Measurements from ENCODE around the gene DYRK1A.

The DYRK1A gene

DNA sequence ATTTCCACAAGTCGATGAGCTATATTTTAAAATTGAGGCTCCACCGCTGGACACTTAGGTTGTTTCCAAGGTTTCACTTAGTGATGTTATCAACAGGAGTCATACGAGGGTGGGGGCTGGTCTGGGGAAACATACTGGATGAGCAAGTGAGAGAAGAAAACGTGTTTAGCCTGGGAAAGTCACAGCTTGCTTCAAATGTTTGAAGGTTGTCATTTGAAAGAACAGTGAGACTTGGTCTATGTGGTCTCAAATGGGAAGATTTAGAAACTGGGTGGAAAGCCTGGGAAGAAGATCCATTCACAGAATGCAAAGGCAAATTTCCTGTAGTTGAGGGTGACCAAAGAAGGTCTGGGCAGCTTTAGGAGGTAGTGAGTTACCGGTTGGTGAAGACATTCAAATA, 9.9 kb upstream of the DYRK1A start:
- H3K36me3 ChIP-seq (ENCODE audit: control insufficient read depth in 1 of 2, insufficient read depth in 2 of 2, low read depth in 1 of 2, low read length in 2 of 2), result no peaks in the 10 kb centered on the region
- no peak overlapping the region for H3K23ac ChIP-seq (ENCODE audit: low read length in 2 of 2)
- H3K4me3 ChIP-seq (ENCODE audit: insufficient read depth in 1 of 2, low read depth in 1 of 2, low read length in 2 of 2), result no peak overlapping the region
- no peaks in the 10 kb centered on the region for H3K27me3 ChIP-seq (ENCODE audit: control insufficient read depth in 1 of 2, insufficient read depth in 1 of 2, low read length in 2 of 2)
- DNase-seq, result no peak
- H3K14ac ChIP-seq (ENCODE audit: low read length in 2 of 2), result no peak overlapping the region
- no peak overlapping the region for H3K27ac ChIP-seq (ENCODE audit: low read length, poor library complexity, severe bottlenecking)
- no peaks in the 10 kb centered on the region for H3K4me1 ChIP-seq (ENCODE audit: control insufficient read depth, insufficient read depth, low read depth, low read length)
- no peak overlapping the region for H3K18ac ChIP-seq (ENCODE audit: low read depth in 1 of 2, low read length in 2 of 2)
- H2AFZ ChIP-seq (ENCODE audit: low read depth, low read length), result no peak overlapping the region
- no peak overlapping the region for H2BK120ac ChIP-seq (ENCODE audit: low read depth, low read length)
- H2BK12ac ChIP-seq (ENCODE audit: low read length in 2 of 2), result no peak overlapping the region
- no peak overlapping the region for H2AK5ac ChIP-seq (ENCODE audit: low read length, severe bottlenecking)
- H3K4me2 ChIP-seq (ENCODE audit: low read length, poor library complexity, severe bottlenecking), result no peak overlapping the region
- H2BK5ac ChIP-seq (ENCODE audit: low read depth, low read length, poor library complexity, severe bottlenecking), result no peak overlapping the region
- H4K8ac ChIP-seq (ENCODE audit: low read length), result no peak overlapping the region
- no peak overlapping the region for H3K9ac ChIP-seq (ENCODE audit: low read length)
- no peaks in the 10 kb centered on the region for H3K79me1 ChIP-seq (replicated peaks; ENCODE audit: low read length, poor library complexity, severe bottlenecking)
- H3K4ac ChIP-seq (ENCODE audit: low read depth in 1 of 2, low read length in 2 of 2), result no peak overlapping the region
- peaks cover 10% of the 10 kb centered on the region for H3K9me3 ChIP-seq (ENCODE audit: control insufficient read depth, low read length)
- no peak overlapping the region for H2BK15ac ChIP-seq (ENCODE audit: low read depth, poor library complexity, severe bottlenecking)
- no peak overlapping the region for H4K91ac ChIP-seq (ENCODE audit: low read length)
- WGBS, result 79% methylated on average over 5 of the region's 5 CpGs

DNA sequence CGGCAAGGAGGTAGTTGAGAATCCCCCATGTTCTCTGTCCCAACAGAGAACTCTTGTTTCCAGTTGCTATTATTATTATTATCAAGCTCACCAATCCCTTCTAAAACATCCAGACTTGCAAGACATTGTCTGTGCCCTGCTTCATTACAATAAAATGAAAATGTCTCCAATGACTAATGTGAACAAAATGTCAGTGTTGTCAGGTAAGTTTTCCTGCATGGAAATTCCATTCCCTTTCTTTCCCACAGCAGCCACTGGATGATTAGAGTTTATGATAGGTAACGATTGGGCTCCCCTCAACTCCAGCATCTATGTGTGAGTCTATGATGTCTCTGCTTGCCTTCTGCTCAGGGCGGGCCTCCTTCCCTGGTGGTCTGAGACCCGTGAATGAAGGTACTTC, 8.9 kb upstream of the DYRK1A start:
- H3K4ac ChIP-seq (ENCODE audit: low read depth in 1 of 2, low read length in 2 of 2), result peak overlapping the region in 1 of 2 experiments; percentile 26
- H3K27me3 ChIP-seq (ENCODE audit: control insufficient read depth in 1 of 2, insufficient read depth in 1 of 2, low read length in 2 of 2), result no peaks in the 10 kb centered on the region
- no peak overlapping the region for H3K27ac ChIP-seq (ENCODE audit: low read length, poor library complexity, severe bottlenecking)
- peak overlapping the region in 1 of 2 experiments; percentile 50 for H3K23ac ChIP-seq (ENCODE audit: low read length in 2 of 2)
- H2BK12ac ChIP-seq (ENCODE audit: low read length in 2 of 2), result peak overlapping the region in 1 of 2 experiments; percentile 49
- H3K36me3 ChIP-seq (ENCODE audit: control insufficient read depth in 1 of 2, insufficient read depth in 2 of 2, low read depth in 1 of 2, low read length in 2 of 2), result no peaks in the 10 kb centered on the region
- no peak overlapping the region for H4K91ac ChIP-seq (ENCODE audit: low read length)
- DNase-seq, result no peak
- H3K4me2 ChIP-seq (ENCODE audit: low read length, poor library complexity, severe bottlenecking), result no peak overlapping the region
- WGBS, result 87% methylated on average over 3 of the region's 4 CpGs
- peak overlapping the region in 1 of 2 experiments; percentile 15 for H3K18ac ChIP-seq (ENCODE audit: low read depth in 1 of 2, low read length in 2 of 2)
- H3K4me1 ChIP-seq (ENCODE audit: control insufficient read depth, insufficient read depth, low read depth, low read length), result no peaks in the 10 kb centered on the region
- H2BK15ac ChIP-seq (ENCODE audit: low read depth, poor library complexity, severe bottlenecking), result no peak overlapping the region
- no peak overlapping the region for H2BK120ac ChIP-seq (ENCODE audit: low read depth, low read length)
- H2AK5ac ChIP-seq (ENCODE audit: low read length, severe bottlenecking), result no peak overlapping the region
- H4K8ac ChIP-seq (ENCODE audit: low read length), result no peak overlapping the region
- no peak overlapping the region for H2AFZ ChIP-seq (ENCODE audit: low read depth, low read length)
- no peaks in the 10 kb centered on the region for H3K79me1 ChIP-seq (replicated peaks; ENCODE audit: low read length, poor library complexity, severe bottlenecking)
- H3K14ac ChIP-seq (ENCODE audit: low read length in 2 of 2), result no peak overlapping the region
- peaks cover 3% of the 10 kb centered on the region for H3K9me3 ChIP-seq (ENCODE audit: control insufficient read depth, low read length)
- H3K9ac ChIP-seq (ENCODE audit: low read length), result no peak overlapping the region
- H3K4me3 ChIP-seq (ENCODE audit: insufficient read depth in 1 of 2, low read depth in 1 of 2, low read length in 2 of 2), result no peak overlapping the region
- no peak overlapping the region for H2BK5ac ChIP-seq (ENCODE audit: low read depth, low read length, poor library complexity, severe bottlenecking)

DNA sequence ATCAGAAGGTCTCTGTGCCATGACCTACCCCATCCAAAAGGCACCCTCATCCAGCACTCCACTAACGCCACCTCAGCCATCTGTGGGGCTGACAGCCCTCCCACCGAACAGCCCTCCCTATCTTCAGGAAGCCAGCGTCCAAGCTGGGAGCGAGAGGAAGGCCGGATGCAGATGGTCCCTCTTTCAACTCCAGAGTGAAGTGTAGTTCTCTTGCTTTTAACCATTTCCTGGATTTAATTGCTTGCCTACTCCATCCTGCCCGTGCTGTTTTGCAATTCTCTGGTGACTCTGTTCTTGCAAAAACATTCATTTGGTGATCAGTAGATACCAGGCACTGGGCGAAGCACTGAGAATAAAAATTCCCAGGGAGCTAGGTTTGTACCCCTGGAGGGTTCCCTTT, 8.2 kb upstream of the DYRK1A start:
- Histone ChIP-seq H2BK15ac (ENCODE audit: low read depth, poor library complexity, severe bottlenecking) (no peak overlapping the region), H3K18ac (ENCODE audit: low read depth in 1 of 2, low read length in 2 of 2) (peak overlapping the region; percentile 15 to 38), H3K36me3 (ENCODE audit: control insufficient read depth in 1 of 2, insufficient read depth in 2 of 2, low read depth in 1 of 2, low read length in 2 of 2) (no peaks in the 10 kb centered on the region), H3K9me3 (ENCODE audit: control insufficient read depth, low read length) (peaks cover 3% of the 10 kb centered on the region), H3K4me3 (ENCODE audit: insufficient read depth in 1 of 2, low read depth in 1 of 2, low read length in 2 of 2) (no peak overlapping the region), H2BK5ac (ENCODE audit: low read depth, low read length, poor library complexity, severe bottlenecking) (no peak overlapping the region), H3K27ac (ENCODE audit: low read length, poor library complexity, severe bottlenecking) (no peak overlapping the region), H3K9ac (ENCODE audit: low read length) (no peak overlapping the region), H4K91ac (ENCODE audit: low read length) (no peak overlapping the region), H2BK12ac (ENCODE audit: low read length in 2 of 2) (no peak overlapping the region), H2BK120ac (ENCODE audit: low read depth, low read length) (no peak overlapping the region), H3K4me1 (ENCODE audit: control insufficient read depth, insufficient read depth, low read depth, low read length) (no peaks in the 10 kb centered on the region), H2AFZ (ENCODE audit: low read depth, low read length) (peak overlapping the region; percentile 56), H3K4ac (ENCODE audit: low read depth in 1 of 2, low read length in 2 of 2) (no peak overlapping the region), H3K27me3 (ENCODE audit: control insufficient read depth in 1 of 2, insufficient read depth in 1 of 2, low read length in 2 of 2) (no peaks in the 10 kb centered on the region), H2AK5ac (ENCODE audit: low read length, severe bottlenecking) (no peak overlapping the region), H3K14ac (ENCODE audit: low read length in 2 of 2) (no peak overlapping the region), H4K8ac (ENCODE audit: low read length) (peak overlapping the region; percentile 59), H3K4me2 (ENCODE audit: low read length, poor library complexity, severe bottlenecking) (no peak overlapping the region), H3K79me1 (replicated peaks; ENCODE audit: low read length, poor library complexity, severe bottlenecking) (no peaks in the 10 kb centered on the region), H3K23ac (ENCODE audit: low read length in 2 of 2) (no peak overlapping the region)
- 28% methylated on average over 7 of the region's 7 CpGs for WGBS
- peak; percentile 39 for DNase-seq

GRCh38 chr21:37363936-37364335, 2.6 kb upstream of the DYRK1A start:
- Histone ChIP-seq H3K36me3 (ENCODE audit: control insufficient read depth in 1 of 2, insufficient read depth in 2 of 2, low read depth in 1 of 2, low read length in 2 of 2) (no peaks in the 10 kb centered on the region), H3K27me3 (ENCODE audit: control insufficient read depth in 1 of 2, insufficient read depth in 1 of 2, low read length in 2 of 2) (no peaks in the 10 kb centered on the region), H3K14ac (ENCODE audit: low read length in 2 of 2) (no peak overlapping the region), H2AFZ (ENCODE audit: low read depth, low read length) (no peak overlapping the region), H3K4me2 (ENCODE audit: low read length, poor library complexity, severe bottlenecking) (no peak overlapping the region), H2BK120ac (ENCODE audit: low read depth, low read length) (no peak overlapping the region), H3K23ac (ENCODE audit: low read length in 2 of 2) (no peak overlapping the region), H3K4me1 (ENCODE audit: control insufficient read depth, insufficient read depth, low read depth, low read length) (no peaks in the 10 kb centered on the region), H3K9me3 (ENCODE audit: control insufficient read depth, low read length) (no peaks in the 10 kb centered on the region), H3K9ac (ENCODE audit: low read length) (no peak overlapping the region), H3K18ac (ENCODE audit: low read depth in 1 of 2, low read length in 2 of 2) (no peak overlapping the region), H2AK5ac (ENCODE audit: low read length, severe bottlenecking) (no peak overlapping the region), H2BK5ac (ENCODE audit: low read depth, low read length, poor library complexity, severe bottlenecking) (no peak overlapping the region), H3K27ac (ENCODE audit: low read length, poor library complexity, severe bottlenecking) (no peak overlapping the region), H2BK12ac (ENCODE audit: low read length in 2 of 2) (peak overlapping the region in 1 of 2 experiments; percentile 39), H3K4me3 (ENCODE audit: insufficient read depth in 1 of 2, low read depth in 1 of 2, low read length in 2 of 2) (no peak overlapping the region), H2BK15ac (ENCODE audit: low read depth, poor library complexity, severe bottlenecking) (no peak overlapping the region), H4K91ac (ENCODE audit: low read length) (no peak overlapping the region), H3K4ac (ENCODE audit: low read depth in 1 of 2, low read length in 2 of 2) (no peak overlapping the region), H3K79me1 (replicated peaks; ENCODE audit: low read length, poor library complexity, severe bottlenecking) (no peaks in the 10 kb centered on the region), H4K8ac (ENCODE audit: low read length) (no peak overlapping the region)
- no peak for DNase-seq
- no CpG with 5 or more reads among the region's 1 CpG for WGBS

All from mesenchymal stem cell (in vitro differentiated cells and primary cell).